ENCODE results near the gene CENPL.
A peak's percentile ranks its signal among the peaks of the same experiment; 100 is the strongest.
"Not testable (repeated sequence)": the region's sequence is repeated elsewhere in the genome, so short reads cannot be mapped to it uniquely, and the experiment has no call there.

The CENPL gene

GRCh38 chr1:173824315-173825081 lies at the start of gene CENPL, which contains the start of gene DARS2:
CENPL (minus strand) TSS chr1:173824883; CDS start chr1:173811299, 13,584 bp downstream.
DARS2 (plus strand) TSS chr1:173824673; CDS start chr1:173825230, 557 bp downstream.
- peak; percentile 99 for DNase-seq (ENCODE audit: low spot score)

- DNase-seq (ENCODE audit: low spot score): no peak
Observed at GRCh38 chr1:173871500-173871899, 46.8 kb upstream of the CENPL start.

- DNase-seq (ENCODE audit: low spot score): no peak
Observed at GRCh38 chr1:173871091-173871490, 46.4 kb upstream of the CENPL start.

- no peak for DNase-seq (ENCODE audit: low spot score)
Observed at GRCh38 chr1:173870252-173871075, 45.8 kb upstream of the CENPL start.

GRCh38 chr1:173869021-173869359 lies 44.3 kb upstream of the CENPL start:
- no peak for DNase-seq (ENCODE audit: low spot score)

- DNase-seq (ENCODE audit: low spot score): peak; percentile 77
Observed at GRCh38 chr1:173868266-173869020, 43.8 kb upstream of the CENPL start, which contains the start of gene ZBTB37. ZBTB37 (plus strand) TSS chr1:173868380; CDS start chr1:173870226, 1,846 bp downstream.

GRCh38 chr1:173867753-173868265 lies 43.1 kb upstream of the CENPL start, which contains the start of gene GAS5:
GAS5 (minus strand) TSS chr1:173867989.
- peak; percentile 100 for DNase-seq (ENCODE audit: low spot score)

- no peak for DNase-seq (ENCODE audit: low spot score)
Observed at GRCh38 chr1:173867141-173867752, 42.6 kb upstream of the CENPL start.

- DNase-seq (ENCODE audit: low spot score): peak; percentile 32
Observed at GRCh38 chr1:173866413-173867115, 41.9 kb upstream of the CENPL start.

GRCh38 chr1:173865468-173866164 lies 40.9 kb upstream of the CENPL start:
- DNase-seq (ENCODE audit: low spot score): no peak

- no peak for DNase-seq (ENCODE audit: low spot score)
Observed at GRCh38 chr1:173864179-173864867, 39.6 kb upstream of the CENPL start.

GRCh38 chr1:173863224-173864161 lies 38.8 kb upstream of the CENPL start:
- peak; percentile 26 for DNase-seq (ENCODE audit: low spot score)

GRCh38 chr1:173862769-173863223 lies 38.1 kb upstream of the CENPL start:
- DNase-seq (ENCODE audit: low spot score): peak; percentile 63

GRCh38 chr1:173862146-173862768 lies 37.6 kb upstream of the CENPL start:
- DNase-seq (ENCODE audit: low spot score): peak; percentile 55

- peak; percentile 48 for DNase-seq (ENCODE audit: low spot score)
Observed at GRCh38 chr1:173861731-173862145, 37.1 kb upstream of the CENPL start.

GRCh38 chr1:173860065-173860464 lies 35.4 kb upstream of the CENPL start:
- no peak for DNase-seq (ENCODE audit: low spot score)

GRCh38 chr1:173859547-173859946 lies 34.9 kb upstream of the CENPL start:
- not testable (repeated sequence) for DNase-seq (ENCODE audit: low spot score)

Data from cerebellar cortex (tissue), 1 donor.